Activated CD4-positive, alpha-beta T cell treated with anti-CD3 and anti-CD28 coated beads for 36 hours (primary cell): ENCODE data around the gene VTA1. TPM values are rescaled to one million over a fixed set of nuclear protein-coding genes. Genes with fewer than 3 reads are reported as not detected.

Source experiments
- ATAC-seq: fragments of 200-7000 bp; cut with Tn5 transposase; one replicate; pipeline ENCODE4 v1.10.0; 2021; ENCODE audit warnings: mild to moderate bottlenecking, moderate library complexity
- CTCF ChIA-PET: fragments of 350-600 bp; sonication (Branson Sonifier 250); formaldehyde crosslinking; loops from one replicate; lab custom pipeline; 2021; ENCODE audit warnings: antibody characterized with exemption; lab: Charles Lee
- POLR2A ChIA-PET: fragments of 350-600 bp; sonication (Branson Sonifier 250); formaldehyde crosslinking; loops from one replicate; lab custom pipeline; 2021; ENCODE audit warnings: antibody characterized with exemption, inconsistent platforms; lab: Charles Lee
- DNase-seq: peaks from one replicate; pipeline ENCODE4 v3.0.0-alpha.2; 2020
- H3K27ac Mint-ChIP-seq: one replicate; pipeline ENCODE4 v1.8.0; 2021; ENCODE audit warnings: mixed read lengths
- H3K27me3 Mint-ChIP-seq: one replicate; pipeline ENCODE4 v1.8.0; 2021; ENCODE audit warnings: mixed read lengths
- H3K36me3 Mint-ChIP-seq: one replicate; pipeline ENCODE4 v1.8.0; 2021; ENCODE audit warnings: low read depth, mixed read lengths
- H3K4me1 Mint-ChIP-seq: one replicate; pipeline ENCODE4 v1.8.0; 2021; ENCODE audit warnings: mixed read lengths
- H3K4me3 Mint-ChIP-seq: one replicate; pipeline ENCODE4 v1.8.0; 2021; ENCODE audit warnings: mild to moderate bottlenecking, moderate library complexity, mixed read lengths
- H3K9me3 Mint-ChIP-seq: one replicate; pipeline ENCODE4 v1.8.0; 2021; ENCODE audit warnings: low read depth, mixed read lengths
- intact Hi-C, 2 experiments: fragments of 100-400 bp; cut with DNase I in 1 of 2; cut with micrococcal nuclease in 1 of 2; formaldehyde crosslinking; loops; one replicate each; pipeline versions ENCODE4 v1.14.2 to v1.15.1; 2022 to 2024; cut with DNase I, micrococcal nuclease
- total RNA-seq, 2 experiments: library from RNA; stranded (reverse); gene quantifications; one replicate each; pipeline ENCODE4 v1.2.3, GENCODE V29; 2021

VTA1 gene
- total RNA-seq, 2 experiments from 2014 or later, result 55.6 to 73.9 TPM

GRCh38 chr6:142189057-142189456 lies 42.0 kb downstream of the VTA1 start:
- POLR2A ChIA-PET, result no interaction called here
- intact Hi-C loops, result no loop called here
- no peak overlapping the region for H3K4me3 Mint-ChIP-seq
- H3K9me3 Mint-ChIP-seq, result no peaks in the 10 kb centered on the region
- CTCF ChIA-PET, result interaction anchor here (1.0 to 2.1 kb wide), 2 partner anchors 19 to 32 kb away, joined by 4 to 8 read pairs; no protein-coding TSS in a partner anchor
- ATAC-seq (no peak), DNase-seq (no peak)
- no peak overlapping the region for H3K27ac Mint-ChIP-seq
- H3K27me3 Mint-ChIP-seq, result no peaks in the 10 kb centered on the region
- peaks cover 3% of the 10 kb centered on the region for H3K36me3 Mint-ChIP-seq
- H3K4me1 Mint-ChIP-seq, result peaks cover 10% of the 10 kb centered on the region

- Mint-ChIP-seq H3K27me3 (no peaks in the 10 kb centered on the region), H3K36me3 (peaks cover 11% of the 10 kb centered on the region)
Observed at GRCh38 chr6:142192343-142192742, 45.3 kb downstream of the VTA1 start.

GRCh38 chr6:142193621-142194020 lies 46.6 kb downstream of the VTA1 start:
- Mint-ChIP-seq H3K36me3 (peaks cover 15% of the 10 kb centered on the region), H3K9me3 (no peaks in the 10 kb centered on the region), H3K4me3 (no peak overlapping the region), H3K27me3 (no peaks in the 10 kb centered on the region), H3K27ac (no peak overlapping the region), H3K4me1 (peaks cover 37% of the 10 kb centered on the region)
- CTCF ChIA-PET, result interaction anchor here (1.0 kb wide), 1 partner anchor 22 kb away, joined by 3 read pairs; no protein-coding TSS in a partner anchor
- intact Hi-C loops, result no loop called here
- ATAC-seq, result no peak
- no peak for DNase-seq
- POLR2A ChIA-PET, result no interaction called here

More at GRCh38 chr6:142192343-142192742, 45.3 kb downstream of the VTA1 start:
- Mint-ChIP-seq H3K9me3 (no peaks in the 10 kb centered on the region), H3K27ac (no peak overlapping the region), H3K4me1 (peaks cover 37% of the 10 kb centered on the region), H3K4me3 (no peak overlapping the region)
- DNase-seq (no peak), ATAC-seq (no peak)
- POLR2A ChIA-PET, result no interaction called here
- intact Hi-C loops, result no loop called here
- CTCF ChIA-PET, result no interaction called here

GRCh38 chr6:142195862-142196541 lies 48.9 kb downstream of the VTA1 start:
- no peaks in the 10 kb centered on the region for H3K27me3 Mint-ChIP-seq
- peaks cover 20% of the 10 kb centered on the region for H3K36me3 Mint-ChIP-seq
- CTCF ChIA-PET, result interaction anchor here (0.6 to 4.7 kb wide), 5 partner anchors 10 to 50 kb away, joined by 3 to 26 read pairs (median 5); no protein-coding TSS in a partner anchor
- no peak overlapping the region for H3K27ac Mint-ChIP-seq
- H3K4me1 Mint-ChIP-seq, result peaks cover 37% of the 10 kb centered on the region
- no peak overlapping the region for H3K4me3 Mint-ChIP-seq
- ATAC-seq (no peak), DNase-seq (no peak)
- POLR2A ChIA-PET, result no interaction called here
- H3K9me3 Mint-ChIP-seq, result no peaks in the 10 kb centered on the region
- intact Hi-C loops, result no loop called here

- ATAC-seq, result no peak
- no peak overlapping the region for H3K27ac Mint-ChIP-seq
- H3K4me3 Mint-ChIP-seq, result no peak overlapping the region
- H3K9me3 Mint-ChIP-seq, result no peaks in the 10 kb centered on the region
- no peak for DNase-seq
- no peaks in the 10 kb centered on the region for H3K27me3 Mint-ChIP-seq
- H3K36me3 Mint-ChIP-seq, result peaks cover 30% of the 10 kb centered on the region
- ChIA-PET CTCF (interaction anchor here (0.6 to 0.8 kb wide), 2 partner anchors 15 to 45 kb away, joined by 3 to 4 read pairs; no protein-coding TSS in a partner anchor), POLR2A (no interaction called here)
- peaks cover 15% of the 10 kb centered on the region for H3K4me1 Mint-ChIP-seq
- intact Hi-C loops, result no loop called here
Observed at GRCh38 chr6:142200846-142201628, 54.0 kb downstream of the VTA1 start.

- ChIA-PET POLR2A (no interaction called here), CTCF (interaction anchor here (0.6 to 3.1 kb wide), 23 partner anchors 9 to 1290 kb away, joined by 3 to 36 read pairs (median 4); partner anchors contain the start of genes NMBR and VTA1)
- ATAC-seq (peak; percentile 53), DNase-seq (peak; percentile 62)
- Mint-ChIP-seq H3K27ac (no peak overlapping the region), H3K4me1 (no peaks in the 10 kb centered on the region), H3K36me3 (peaks cover 50% of the 10 kb centered on the region), H3K9me3 (peaks cover 3% of the 10 kb centered on the region), H3K27me3 (no peaks in the 10 kb centered on the region), H3K4me3 (no peak overlapping the region)
- intact Hi-C loops, result loop anchor here (1.0 to 2.0 kb wide), 4 partner anchors 51 to 219 kb away; partner anchors contain the start of genes NMBR (in 2 of the 2) and VTA1 (in 2 of the 2)
Observed at GRCh38 chr6:142207265-142207877, 60.3 kb downstream of the VTA1 start.

GRCh38 chr6:142210606-142211005 lies 63.5 kb downstream of the VTA1 start:
- no peak overlapping the region for H3K27ac Mint-ChIP-seq
- DNase-seq, result no peak
- POLR2A ChIA-PET, result no interaction called here

GRCh38 chr6:142213402-142213801 lies 66.3 kb downstream of the VTA1 start:
- intact Hi-C loops, result no loop called here
- H3K4me1 Mint-ChIP-seq, result no peaks in the 10 kb centered on the region
- POLR2A ChIA-PET, result no interaction called here
- peaks cover 16% of the 10 kb centered on the region for H3K9me3 Mint-ChIP-seq
- no peak overlapping the region for H3K27ac Mint-ChIP-seq
- H3K36me3 Mint-ChIP-seq, result peaks cover 43% of the 10 kb centered on the region
- DNase-seq (no peak), ATAC-seq (no peak)
- no peaks in the 10 kb centered on the region for H3K27me3 Mint-ChIP-seq
- CTCF ChIA-PET, result no interaction called here
- H3K4me3 Mint-ChIP-seq, result no peak overlapping the region

More at GRCh38 chr6:142210606-142211005, 63.5 kb downstream of the VTA1 start:
- no peak for ATAC-seq
- Mint-ChIP-seq H3K9me3 (peaks cover 16% of the 10 kb centered on the region), H3K4me3 (no peak overlapping the region), H3K27me3 (no peaks in the 10 kb centered on the region), H3K4me1 (no peaks in the 10 kb centered on the region), H3K36me3 (peaks cover 63% of the 10 kb centered on the region)
- CTCF ChIA-PET, result no interaction called here
- intact Hi-C loops, result no loop called here

GRCh38 chr6:142218446-142218845 lies 71.4 kb downstream of the VTA1 start:
- Mint-ChIP-seq H3K4me1 (no peaks in the 10 kb centered on the region), H3K36me3 (peaks cover 15% of the 10 kb centered on the region), H3K27me3 (no peaks in the 10 kb centered on the region), H3K9me3 (peaks cover 3% of the 10 kb centered on the region), H3K4me3 (no peak overlapping the region), H3K27ac (no peak overlapping the region)
- ChIA-PET CTCF (interaction anchor here (1.0 to 1.1 kb wide), 2 partner anchors 11 to 20 kb away, joined by 3 to 4 read pairs; no protein-coding TSS in a partner anchor), POLR2A (no interaction called here)
- ATAC-seq (no peak), DNase-seq (no peak)
- intact Hi-C loops, result no loop called here

GRCh38 chr6:142222022-142222421 lies 75.0 kb downstream of the VTA1 start:
- H3K4me1 Mint-ChIP-seq, result no peaks in the 10 kb centered on the region

GRCh38 chr6:142223938-142224337 lies 76.9 kb downstream of the VTA1 start:
- intact Hi-C loops, result no loop called here
- Mint-ChIP-seq H3K27ac (no peak overlapping the region), H3K4me1 (no peaks in the 10 kb centered on the region), H3K36me3 (peaks cover 4% of the 10 kb centered on the region), H3K27me3 (no peaks in the 10 kb centered on the region), H3K9me3 (peaks cover 8% of the 10 kb centered on the region), H3K4me3 (no peak overlapping the region)
- CTCF ChIA-PET, result interaction anchor here (0.8 kb wide), 1 partner anchor 36 kb away, joined by 5 read pairs; no protein-coding TSS in a partner anchor
- ATAC-seq, result no peak
- no peak for DNase-seq
- POLR2A ChIA-PET, result no interaction called here

More at GRCh38 chr6:142222022-142222421, 75.0 kb downstream of the VTA1 start:
- ATAC-seq (no peak), DNase-seq (no peak)
- no peak overlapping the region for H3K4me3 Mint-ChIP-seq
- intact Hi-C loops, result no loop called here
- H3K27ac Mint-ChIP-seq, result no peak overlapping the region
- no peaks in the 10 kb centered on the region for H3K9me3 Mint-ChIP-seq
- POLR2A ChIA-PET, result no interaction called here
- peaks cover 4% of the 10 kb centered on the region for H3K36me3 Mint-ChIP-seq
- CTCF ChIA-PET, result interaction anchor here (1.2 kb wide), 2 partner anchors 14 kb away, joined by 3 to 4 read pairs; no protein-coding TSS in a partner anchor
- H3K27me3 Mint-ChIP-seq, result no peaks in the 10 kb centered on the region
